Left ventricle myocardium inferior (tissue), 1 donor: ENCODE data around the gene DGLUCY. TPM values are rescaled to one million over a fixed set of nuclear protein-coding genes. Genes with fewer than 3 reads are reported as not detected.
A peak's percentile ranks its signal among the peaks of the same experiment; 100 is the strongest.
"Not testable (repeated sequence)": the region's sequence is repeated elsewhere in the genome, so short reads cannot be mapped to it uniquely, and the experiment has no call there.

Experiments
- DNase-seq: peaks from one replicate; pipeline ENCODE4 v3.0.0-alpha.2; 2020
- H3K27ac ChIP-seq: fragments of 200-600 bp; replicated peaks from 2 replicates; pipeline ENCODE4 v1.8.0; 2021
- H3K27me3 ChIP-seq: fragments of 200-600 bp; 2 replicates; pipeline ENCODE4 v1.8.0; 2021; ENCODE audit warnings: low read depth
- H3K36me3 ChIP-seq: fragments of 200-600 bp; 2 replicates; pipeline ENCODE4 v1.8.0; 2021
- H3K4me1 ChIP-seq: fragments of 200-600 bp; 2 replicates; pipeline ENCODE4 v1.8.0; 2021
- H3K4me3 ChIP-seq: fragments of 200-600 bp; 2 replicates; pipeline ENCODE4 v1.8.0; 2021; ENCODE audit warnings: mild to moderate bottlenecking, moderate library complexity
- H3K9me3 ChIP-seq: fragments of 200-600 bp; replicated peaks from 2 replicates; pipeline ENCODE4 v1.8.0; 2021
- CTCF ChIP-seq: fragments of 200-600 bp; IDR thresholded peaks from 2 replicates; pipeline ENCODE4 v1.8.0; 2021; ENCODE audit warnings: antibody characterized with exemption, mild to moderate bottlenecking, borderline replicate concordance
- intact Hi-C: fragments of 100-400 bp; cut with micrococcal nuclease; formaldehyde crosslinking; loops from one replicate; pipeline ENCODE4 v1.11.0; 2022
- total RNA-seq: library from RNA; stranded (reverse); fragmentation: NEBNext Ultra II Directional; extraction: Animal tissue kit (Norgen Biotek cat#: 25700); gene quantifications from one replicate; pipeline ENCODE4 v1.2.1, GENCODE V29; 2021
- donor health status: DM: no; HTN: yes; CAD: no; lungs with severe emphysema.

The DGLUCY gene
- total RNA-seq, 1 donor from 2014 or later = 220 TPM

- H3K9me3 ChIP-seq = no peaks in the 10 kb centered on the region
Observed at GRCh38 chr14:91173904-91174303, 60.0 kb downstream of the DGLUCY start.

GRCh38 chr14:91175291-91176201 is 61.7 kb downstream of the DGLUCY start:
- no peak for TF ChIP-seq CTCF
- intact Hi-C loops = no loop called here
- Histone ChIP-seq H3K4me1 (peaks cover 37% of the 10 kb centered on the region), H3K9me3 (no peaks in the 10 kb centered on the region), H3K27me3 (no peaks in the 10 kb centered on the region), H3K4me3 (no peak overlapping the region), H3K36me3 (peaks cover 72% of the 10 kb centered on the region), H3K27ac (no peak overlapping the region)
- no peak for DNase-seq

More at GRCh38 chr14:91173904-91174303, 60.0 kb downstream of the DGLUCY start:
- Histone ChIP-seq H3K4me3 (no peak overlapping the region), H3K4me1 (peaks cover 53% of the 10 kb centered on the region), H3K27ac (no peak overlapping the region), H3K27me3 (no peaks in the 10 kb centered on the region), H3K36me3 (peaks cover 71% of the 10 kb centered on the region)
- TF ChIP-seq CTCF = no peak
- no peak for DNase-seq
- intact Hi-C loops = loop anchor here (2.0 kb wide), 1 partner anchor 271 kb away; no protein-coding TSS in a partner anchor

- intact Hi-C loops = no loop called here
- TF ChIP-seq CTCF = peak; percentile 82
- Histone ChIP-seq H3K4me1 (peaks cover 18% of the 10 kb centered on the region), H3K27ac (peak overlapping the region; percentile 13), H3K9me3 (no peaks in the 10 kb centered on the region), H3K4me3 (no peak overlapping the region), H3K36me3 (peaks cover 90% of the 10 kb centered on the region), H3K27me3 (no peaks in the 10 kb centered on the region)
- no peak for DNase-seq
Observed at GRCh38 chr14:91177073-91178034, 63.5 kb downstream of the DGLUCY start.

- H3K36me3 ChIP-seq = peaks cover 96% of the 10 kb centered on the region
Observed at GRCh38 chr14:91180611-91181010, 66.7 kb downstream of the DGLUCY start.

GRCh38 chr14:91182753-91183152 is 68.9 kb downstream of the DGLUCY start:
- H3K4me3 ChIP-seq, H3K27ac ChIP-seq, H3K4me1 ChIP-seq, H3K27me3 ChIP-seq, H3K9me3 ChIP-seq, DNase-seq: not testable (repeated sequence)
- peaks cover 98% of the 10 kb centered on the region for H3K36me3 ChIP-seq
- intact Hi-C loops = loop anchor here (5.0 kb wide), 1 partner anchor 105 kb away; no protein-coding TSS in a partner anchor

More at GRCh38 chr14:91180611-91181010, 66.7 kb downstream of the DGLUCY start:
- Histone ChIP-seq H3K4me1 (peaks cover 9% of the 10 kb centered on the region), H3K4me3 (no peak overlapping the region), H3K27ac (no peak overlapping the region), H3K9me3 (no peaks in the 10 kb centered on the region), H3K27me3 (no peaks in the 10 kb centered on the region)
- DNase-seq = no peak
- intact Hi-C loops = loop anchor here (5.0 kb wide), 1 partner anchor 107 kb away; no protein-coding TSS in a partner anchor
- TF ChIP-seq CTCF = no peak
